LNCAP (cell line): ENCODE results near the gene PSEN1.

ENCODE experiments used
- TF ChIP-seq, protein P1 (sequence below): fragments of 450-650 bp; IDR thresholded peaks from 2 replicates; pipeline ENCODE4 v1.5.1; 2017; ENCODE audit warnings: mild to moderate bottlenecking

Gene PSEN1

GRCh38 chr14:73255005-73255400 is 118.7 kb downstream of the PSEN1 start:
- TF ChIP-seq, protein P1, sequence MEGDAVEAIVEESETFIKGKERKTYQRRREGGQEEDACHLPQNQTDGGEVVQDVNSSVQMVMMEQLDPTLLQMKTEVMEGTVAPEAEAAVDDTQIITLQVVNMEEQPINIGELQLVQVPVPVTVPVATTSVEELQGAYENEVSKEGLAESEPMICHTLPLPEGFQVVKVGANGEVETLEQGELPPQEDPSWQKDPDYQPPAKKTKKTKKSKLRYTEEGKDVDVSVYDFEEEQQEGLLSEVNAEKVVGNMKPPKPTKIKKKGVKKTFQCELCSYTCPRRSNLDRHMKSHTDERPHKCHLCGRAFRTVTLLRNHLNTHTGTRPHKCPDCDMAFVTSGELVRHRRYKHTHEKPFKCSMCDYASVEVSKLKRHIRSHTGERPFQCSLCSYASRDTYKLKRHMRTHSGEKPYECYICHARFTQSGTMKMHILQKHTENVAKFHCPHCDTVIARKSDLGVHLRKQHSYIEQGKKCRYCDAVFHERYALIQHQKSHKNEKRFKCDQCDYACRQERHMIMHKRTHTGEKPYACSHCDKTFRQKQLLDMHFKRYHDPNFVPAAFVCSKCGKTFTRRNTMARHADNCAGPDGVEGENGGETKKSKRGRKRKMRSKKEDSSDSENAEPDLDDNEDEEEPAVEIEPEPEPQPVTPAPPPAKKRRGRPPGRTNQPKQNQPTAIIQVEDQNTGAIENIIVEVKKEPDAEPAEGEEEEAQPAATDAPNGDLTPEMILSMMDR = no peak

GRCh38 chr14:73255693-73256225 is 119.5 kb downstream of the PSEN1 start:
- TF ChIP-seq, protein P1 = no peak

DNA sequence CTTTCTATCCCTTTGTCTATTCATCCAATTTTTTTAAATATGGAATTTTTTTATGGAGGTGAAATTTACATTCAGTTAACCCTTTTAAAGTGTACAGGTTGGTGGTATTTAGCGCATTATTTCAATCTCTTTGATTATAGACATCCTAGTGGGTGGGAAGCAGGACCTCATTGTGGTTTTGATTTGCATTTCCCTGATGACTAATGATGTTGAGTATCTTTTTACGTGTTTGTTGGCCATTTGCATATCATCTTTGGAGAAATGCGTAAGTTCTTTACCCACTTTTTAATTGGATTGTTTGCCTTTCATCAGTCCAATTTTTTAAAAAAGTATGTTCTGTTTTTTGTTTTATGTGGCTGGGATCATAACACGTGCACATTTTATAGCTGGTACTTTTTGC is 121.8 kb downstream of the PSEN1 start:
- TF ChIP-seq, protein P1 = no peak

GRCh38 chr14:73258845-73259611 is 122.7 kb downstream of the PSEN1 start:
- TF ChIP-seq, protein P1 = no peak

DNA sequence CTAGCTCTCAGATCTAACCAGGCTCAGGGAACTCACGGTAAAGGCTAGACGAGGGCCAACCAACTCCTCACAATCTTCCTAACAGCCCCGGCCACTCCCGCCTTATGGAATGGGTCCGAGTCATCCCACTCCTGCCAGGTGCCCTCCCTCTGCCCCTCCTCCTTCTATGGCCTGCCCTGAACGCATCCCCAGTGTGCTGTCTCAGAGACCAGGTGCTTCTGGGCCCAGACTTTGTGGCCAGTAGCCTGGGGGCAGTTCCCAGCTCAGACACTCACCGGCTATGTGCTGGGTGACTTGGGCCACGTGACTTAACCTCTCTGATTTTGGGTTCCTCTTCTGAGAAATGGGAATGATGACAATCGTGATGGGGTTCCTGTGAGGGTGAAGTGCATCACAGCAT is 123.5 kb downstream of the PSEN1 start:
- TF ChIP-seq, protein P1 = no peak

DNA sequence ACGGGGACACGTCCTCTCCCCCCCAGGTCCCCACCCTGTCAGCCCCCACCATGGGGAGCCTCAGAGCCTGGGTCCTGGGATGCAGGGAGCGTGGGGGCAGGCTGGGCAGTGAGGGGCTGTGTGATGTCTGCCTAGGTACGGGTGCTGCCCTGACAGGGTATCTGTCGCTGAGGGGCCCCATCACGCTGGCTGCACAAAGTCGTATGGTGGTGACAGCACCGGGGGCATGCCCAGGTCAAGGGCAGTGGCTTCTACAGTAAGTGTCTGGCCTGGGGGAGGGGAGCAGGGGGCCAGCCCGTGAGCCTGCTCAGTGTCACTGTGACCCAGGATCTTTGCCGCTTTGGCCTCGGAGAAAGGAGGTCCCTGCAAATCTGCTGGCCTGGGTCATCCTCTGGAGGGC is 124.3 kb downstream of the PSEN1 start:
- TF ChIP-seq, protein P1 = no peak

- TF ChIP-seq, protein P1 = no peak
These were observed 124.8 kb downstream of the PSEN1 start for GRCh38 chr14:73261075-73261474.
